ENCODE data around the gene TMEM151A.

DNA sequence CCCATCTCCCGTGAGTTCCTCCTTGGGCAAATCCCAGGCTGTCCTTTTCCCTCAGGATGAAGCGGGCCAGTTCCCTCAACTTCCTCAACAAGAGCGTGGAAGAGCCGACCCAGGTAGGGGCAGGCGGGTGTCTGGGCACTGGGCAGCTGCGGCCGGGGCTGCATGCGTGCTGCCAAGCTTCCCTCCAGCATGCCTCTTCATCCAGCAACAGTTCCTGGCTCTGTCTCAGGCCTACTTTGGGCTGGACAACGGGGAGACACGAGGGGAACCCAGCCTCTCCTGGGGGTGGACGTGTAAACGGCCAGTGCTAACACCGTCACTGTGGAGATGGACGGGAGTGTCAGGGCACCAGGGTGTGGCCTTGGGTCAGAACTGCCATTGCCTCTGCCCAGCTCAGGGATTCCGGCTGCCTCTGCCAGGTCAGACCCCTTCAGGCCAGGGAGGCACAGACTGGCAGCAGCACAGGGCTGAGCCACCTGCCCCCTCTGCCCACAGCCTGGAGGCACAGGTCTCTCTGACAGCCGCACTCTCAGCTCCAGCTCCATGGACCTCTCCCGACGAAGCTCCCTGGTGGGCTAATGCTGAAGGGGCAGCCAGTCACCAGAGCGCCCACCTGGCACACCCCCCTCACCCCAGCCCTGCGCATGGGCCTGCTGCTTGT lies 25.2 kb upstream of the TMEM151A start:
- TF ChIP-seq, protein P1, sequence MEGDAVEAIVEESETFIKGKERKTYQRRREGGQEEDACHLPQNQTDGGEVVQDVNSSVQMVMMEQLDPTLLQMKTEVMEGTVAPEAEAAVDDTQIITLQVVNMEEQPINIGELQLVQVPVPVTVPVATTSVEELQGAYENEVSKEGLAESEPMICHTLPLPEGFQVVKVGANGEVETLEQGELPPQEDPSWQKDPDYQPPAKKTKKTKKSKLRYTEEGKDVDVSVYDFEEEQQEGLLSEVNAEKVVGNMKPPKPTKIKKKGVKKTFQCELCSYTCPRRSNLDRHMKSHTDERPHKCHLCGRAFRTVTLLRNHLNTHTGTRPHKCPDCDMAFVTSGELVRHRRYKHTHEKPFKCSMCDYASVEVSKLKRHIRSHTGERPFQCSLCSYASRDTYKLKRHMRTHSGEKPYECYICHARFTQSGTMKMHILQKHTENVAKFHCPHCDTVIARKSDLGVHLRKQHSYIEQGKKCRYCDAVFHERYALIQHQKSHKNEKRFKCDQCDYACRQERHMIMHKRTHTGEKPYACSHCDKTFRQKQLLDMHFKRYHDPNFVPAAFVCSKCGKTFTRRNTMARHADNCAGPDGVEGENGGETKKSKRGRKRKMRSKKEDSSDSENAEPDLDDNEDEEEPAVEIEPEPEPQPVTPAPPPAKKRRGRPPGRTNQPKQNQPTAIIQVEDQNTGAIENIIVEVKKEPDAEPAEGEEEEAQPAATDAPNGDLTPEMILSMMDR (conservative IDR thresholded peaks at IDR 0.05; ENCODE audit: low read depth, low read length) = no peak
- no peak for TF ChIP-seq CHD1 (IDR thresholded peaks at IDR 0.05; ENCODE audit: low read depth, low read length)
- no peak for TF ChIP-seq POLR2A (IDR thresholded peaks at IDR 0.05; ENCODE audit: low read depth, low read length)
- no peak for TF ChIP-seq MAFK (IDR thresholded peaks at IDR 0.05; ENCODE audit: low read depth, low read length)
- TF ChIP-seq CEBPB (IDR thresholded peaks at IDR 0.05; ENCODE audit: low read depth, low read length) = no peak
- no peak for TF ChIP-seq SMC3 (IDR thresholded peaks at IDR 0.05; ENCODE audit: low read depth, low read length)
- TF ChIP-seq, protein P2, sequence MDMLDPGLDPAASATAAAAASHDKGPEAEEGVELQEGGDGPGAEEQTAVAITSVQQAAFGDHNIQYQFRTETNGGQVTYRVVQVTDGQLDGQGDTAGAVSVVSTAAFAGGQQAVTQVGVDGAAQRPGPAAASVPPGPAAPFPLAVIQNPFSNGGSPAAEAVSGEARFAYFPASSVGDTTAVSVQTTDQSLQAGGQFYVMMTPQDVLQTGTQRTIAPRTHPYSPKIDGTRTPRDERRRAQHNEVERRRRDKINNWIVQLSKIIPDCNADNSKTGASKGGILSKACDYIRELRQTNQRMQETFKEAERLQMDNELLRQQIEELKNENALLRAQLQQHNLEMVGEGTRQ (IDR thresholded peaks at IDR 0.05; ENCODE audit: low read depth, low read length) = no peak
- no peak for TF ChIP-seq RAD21 (IDR thresholded peaks at IDR 0.05; ENCODE audit: low read length)
- no peak for TF ChIP-seq BHLHE40 (IDR thresholded peaks at IDR 0.05; ENCODE audit: low read depth, low read length)

All from IMR-90 (cell line).